HG02938 (cell line): ENCODE measurements around the gene FAM131C.
"Not testable (repeated sequence)": the region's sequence is repeated elsewhere in the genome, so short reads cannot be mapped to it uniquely, and the experiment has no call there.

Experiments
- ATAC-seq: cut with Tn5 transposase; IDR thresholded peaks from one replicate; pipeline ENCODE4 v1.9.1; 2021; ENCODE audit warnings: mild to moderate bottlenecking, moderate library complexity; ENCODE audit not compliant: unreplicated experiment

The FAM131C gene

GRCh38 chr1:16062687-16063075 is 10.8 kb downstream of the FAM131C start:
- ATAC-seq = not testable (repeated sequence)

- not testable (repeated sequence) for ATAC-seq
Observed at GRCh38 chr1:16061989-16062686, 11.3 kb downstream of the FAM131C start.

GRCh38 chr1:16061266-16061665 is 12.2 kb downstream of the FAM131C start:
- no peak for ATAC-seq

- ATAC-seq = not testable (repeated sequence)
Observed at GRCh38 chr1:16058394-16059120, 14.9 kb downstream of the FAM131C start.

GRCh38 chr1:16057314-16057915 is 16.0 kb downstream of the FAM131C start:
- not testable (repeated sequence) for ATAC-seq

- not testable (repeated sequence) for ATAC-seq
Observed at GRCh38 chr1:16056521-16056912, 16.9 kb downstream of the FAM131C start.

- ATAC-seq = peak; percentile 78
Observed at GRCh38 chr1:16055613-16056520, 17.6 kb downstream of the FAM131C start.

GRCh38 chr1:16054598-16055540 is 18.6 kb downstream of the FAM131C start:
- ATAC-seq = no peak

- no peak for ATAC-seq
Observed at GRCh38 chr1:16053781-16054502, 19.5 kb downstream of the FAM131C start.

- not testable (repeated sequence) for ATAC-seq
Observed at GRCh38 chr1:16051949-16052348, 21.5 kb downstream of the FAM131C start.

- ATAC-seq = no peak
Observed at GRCh38 chr1:16051039-16051438, 22.4 kb downstream of the FAM131C start.

- ATAC-seq = no peak
Observed at GRCh38 chr1:16050328-16050727, 23.1 kb downstream of the FAM131C start.

GRCh38 chr1:16048573-16049189 is 24.8 kb downstream of the FAM131C start:
- ATAC-seq = no peak

- ATAC-seq = no peak
Observed at GRCh38 chr1:16047791-16048475, 25.5 kb downstream of the FAM131C start.

GRCh38 chr1:16046842-16047241 is 26.6 kb downstream of the FAM131C start:
- no peak for ATAC-seq

- no peak for ATAC-seq
Observed at GRCh38 chr1:16043950-16044349, 29.5 kb downstream of the FAM131C start.

- no peak for ATAC-seq
Observed at GRCh38 chr1:16043521-16043920, 29.9 kb downstream of the FAM131C start, which contains the start of gene CLCNKB. CLCNKB (plus strand) TSS chr1:16043782; CDS start chr1:16044493, 711 bp downstream.

GRCh38 chr1:16042654-16043053 is 30.8 kb downstream of the FAM131C start:
- ATAC-seq = not testable (repeated sequence)
